ENCODE data around the gene ZDHHC1. TPM values are rescaled to one million over a fixed set of nuclear protein-coding genes. Genes with fewer than 3 reads are reported as not detected.

ZDHHC1 gene
- total RNA-seq, 1 donor, result 7.6 TPM

- DNase-seq (ENCODE audit: low read depth), result no peak
- H3K4me3 ChIP-seq (ENCODE audit: low read depth, low read length), result no peak overlapping the region
Measured at GRCh38 chr16:67394155-67395104, 21.8 kb downstream of the ZDHHC1 start.

GRCh38 chr16:67393788-67394154, 22.5 kb downstream of the ZDHHC1 start:
- TF ChIP-seq, protein P1, sequence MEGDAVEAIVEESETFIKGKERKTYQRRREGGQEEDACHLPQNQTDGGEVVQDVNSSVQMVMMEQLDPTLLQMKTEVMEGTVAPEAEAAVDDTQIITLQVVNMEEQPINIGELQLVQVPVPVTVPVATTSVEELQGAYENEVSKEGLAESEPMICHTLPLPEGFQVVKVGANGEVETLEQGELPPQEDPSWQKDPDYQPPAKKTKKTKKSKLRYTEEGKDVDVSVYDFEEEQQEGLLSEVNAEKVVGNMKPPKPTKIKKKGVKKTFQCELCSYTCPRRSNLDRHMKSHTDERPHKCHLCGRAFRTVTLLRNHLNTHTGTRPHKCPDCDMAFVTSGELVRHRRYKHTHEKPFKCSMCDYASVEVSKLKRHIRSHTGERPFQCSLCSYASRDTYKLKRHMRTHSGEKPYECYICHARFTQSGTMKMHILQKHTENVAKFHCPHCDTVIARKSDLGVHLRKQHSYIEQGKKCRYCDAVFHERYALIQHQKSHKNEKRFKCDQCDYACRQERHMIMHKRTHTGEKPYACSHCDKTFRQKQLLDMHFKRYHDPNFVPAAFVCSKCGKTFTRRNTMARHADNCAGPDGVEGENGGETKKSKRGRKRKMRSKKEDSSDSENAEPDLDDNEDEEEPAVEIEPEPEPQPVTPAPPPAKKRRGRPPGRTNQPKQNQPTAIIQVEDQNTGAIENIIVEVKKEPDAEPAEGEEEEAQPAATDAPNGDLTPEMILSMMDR (IDR thresholded peaks at IDR 0.05; ENCODE audit: insufficient read depth, low read length), result no peak
- no peak overlapping the region for H3K4me3 ChIP-seq (ENCODE audit: low read depth, low read length)
- DNase-seq (ENCODE audit: low read depth), result no peak

More at GRCh38 chr16:67394155-67395104, 21.8 kb downstream of the ZDHHC1 start:
- TF ChIP-seq, protein P1 (IDR thresholded peaks at IDR 0.05; ENCODE audit: insufficient read depth, low read length), result no peak

- peak; percentile 66 for DNase-seq (ENCODE audit: low read depth)
Measured at GRCh38 chr16:67393111-67393787, 23.0 kb downstream of the ZDHHC1 start, which contains the start of gene TPPP3. TSS of gene TPPP3 (minus strand) at chr16:67393498. CDS start at chr16:67391111, 2,387 bp downstream.

DNA sequence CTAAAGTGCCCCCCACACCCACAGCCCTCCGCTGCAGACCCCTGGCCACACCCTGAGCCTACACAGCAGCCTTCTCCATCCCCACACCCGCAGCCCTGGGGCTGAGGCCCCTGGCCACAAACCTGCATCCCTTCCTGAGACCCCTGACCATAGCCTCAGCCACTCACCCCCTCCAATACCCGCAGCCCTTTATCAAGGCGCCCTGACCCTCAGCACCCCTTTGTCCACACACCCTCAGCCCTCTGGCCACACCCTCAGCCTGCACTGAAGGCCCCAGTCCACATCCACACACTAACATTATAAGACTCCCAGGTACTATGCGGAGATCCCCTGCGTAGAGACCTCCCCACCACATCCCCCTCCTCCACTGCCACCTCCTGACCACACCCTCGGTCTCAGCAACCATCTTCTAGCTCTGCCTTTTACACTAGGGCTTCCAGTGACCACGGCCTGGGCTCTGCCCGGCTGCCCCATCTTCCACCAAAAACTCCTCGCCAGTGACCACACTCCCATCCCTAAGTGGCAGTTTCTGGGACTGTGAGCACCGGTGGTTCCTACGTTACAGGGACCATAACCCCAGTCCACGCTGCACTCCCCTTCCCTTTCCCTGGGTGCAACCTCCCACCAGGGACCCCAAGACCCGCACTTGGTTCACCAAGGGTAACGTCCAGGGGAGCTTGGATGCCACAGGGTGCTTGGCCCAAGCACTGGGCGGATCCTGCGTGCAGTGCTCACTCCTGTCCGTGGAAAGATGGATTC, 23.8 kb downstream of the ZDHHC1 start:
- H3K4me3 ChIP-seq (ENCODE audit: low read depth, low read length), result no peak overlapping the region
- TF ChIP-seq, protein P1 (IDR thresholded peaks at IDR 0.05; ENCODE audit: insufficient read depth, low read length), result no peak
- DNase-seq (ENCODE audit: low read depth), result no peak

More at GRCh38 chr16:67393111-67393787, 23.0 kb downstream of the ZDHHC1 start, which contains the start of gene TPPP3:
- peak within 1 kb of the TSS; percentile 50 for H3K4me3 ChIP-seq (ENCODE audit: low read depth, low read length)
- TF ChIP-seq, protein P1 (IDR thresholded peaks at IDR 0.05; ENCODE audit: insufficient read depth, low read length), result peak; percentile 78

DNA sequence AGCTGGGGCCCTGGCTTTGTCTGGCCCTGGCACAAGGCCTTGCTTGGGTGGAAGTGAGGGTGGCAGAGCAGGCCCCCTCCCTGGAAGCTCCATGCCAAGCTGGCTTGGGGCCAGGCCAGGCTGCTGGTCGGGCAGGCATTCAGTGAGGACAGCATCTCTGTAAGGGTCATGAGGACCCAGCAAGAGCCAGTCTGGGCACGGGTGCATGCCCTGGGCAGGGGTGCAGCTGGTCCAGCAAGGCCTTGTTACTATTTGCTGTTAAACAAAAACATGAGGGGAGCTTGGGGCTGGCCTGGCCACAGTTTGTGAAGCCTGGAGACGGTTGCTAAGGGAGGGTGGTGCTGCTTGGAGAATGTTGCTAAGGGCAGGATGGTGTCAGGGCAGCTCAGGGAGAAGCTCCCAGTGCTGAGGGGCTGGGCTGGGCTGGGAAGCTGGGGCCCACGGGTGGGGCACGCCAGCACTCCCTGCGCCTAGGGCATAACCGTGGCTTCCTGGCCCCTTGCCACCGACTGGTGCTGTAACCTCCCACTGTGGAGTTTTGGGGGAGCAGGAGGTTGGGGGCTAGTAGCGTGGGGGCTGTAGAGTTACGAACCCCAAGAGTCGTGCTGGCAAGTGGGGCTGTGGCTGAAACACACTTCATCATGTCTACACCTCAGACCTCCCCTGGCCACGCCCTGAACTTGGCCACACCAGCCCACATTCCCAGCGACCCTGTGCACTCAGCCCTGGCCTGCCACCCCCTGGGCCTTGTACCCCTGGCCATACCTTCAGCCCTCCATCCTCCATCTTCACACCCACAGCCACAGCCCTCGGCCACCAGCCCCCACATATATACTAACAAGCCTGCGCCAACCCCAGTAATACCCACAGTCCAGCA, 24.6 kb downstream of the ZDHHC1 start:
- H3K4me3 ChIP-seq (ENCODE audit: low read depth, low read length), result no peak overlapping the region
- TF ChIP-seq, protein P1 (IDR thresholded peaks at IDR 0.05; ENCODE audit: insufficient read depth, low read length), result no peak
- no peak for DNase-seq (ENCODE audit: low read depth)

Measured in fibroblast of the aortic adventitia (primary cell).